HG03575 (cell line): ENCODE results near the gene HS6ST1.
"Not testable (repeated sequence)": the region's sequence is repeated elsewhere in the genome, so short reads cannot be mapped to it uniquely, and the experiment has no call there.

Source experiments
- ATAC-seq: cut with Tn5 transposase; IDR thresholded peaks from one replicate; pipeline ENCODE4 v1.9.1; 2021; ENCODE audit not compliant: unreplicated experiment, insufficient number of reproducible peaks, low FRiP score; ENCODE audit errors: extremely low read depth

The HS6ST1 gene

GRCh38 chr2:128324008-128324896 is 5.6 kb upstream of the HS6ST1 start:
- no peak for ATAC-seq

- no peak for ATAC-seq
Measured at GRCh38 chr2:128323555-128323931, 4.9 kb upstream of the HS6ST1 start.

- ATAC-seq = no peak
Measured at GRCh38 chr2:128322715-128323554, 4.3 kb upstream of the HS6ST1 start.

GRCh38 chr2:128321784-128322714 is 3.4 kb upstream of the HS6ST1 start:
- ATAC-seq = peak; percentile 22

DNA sequence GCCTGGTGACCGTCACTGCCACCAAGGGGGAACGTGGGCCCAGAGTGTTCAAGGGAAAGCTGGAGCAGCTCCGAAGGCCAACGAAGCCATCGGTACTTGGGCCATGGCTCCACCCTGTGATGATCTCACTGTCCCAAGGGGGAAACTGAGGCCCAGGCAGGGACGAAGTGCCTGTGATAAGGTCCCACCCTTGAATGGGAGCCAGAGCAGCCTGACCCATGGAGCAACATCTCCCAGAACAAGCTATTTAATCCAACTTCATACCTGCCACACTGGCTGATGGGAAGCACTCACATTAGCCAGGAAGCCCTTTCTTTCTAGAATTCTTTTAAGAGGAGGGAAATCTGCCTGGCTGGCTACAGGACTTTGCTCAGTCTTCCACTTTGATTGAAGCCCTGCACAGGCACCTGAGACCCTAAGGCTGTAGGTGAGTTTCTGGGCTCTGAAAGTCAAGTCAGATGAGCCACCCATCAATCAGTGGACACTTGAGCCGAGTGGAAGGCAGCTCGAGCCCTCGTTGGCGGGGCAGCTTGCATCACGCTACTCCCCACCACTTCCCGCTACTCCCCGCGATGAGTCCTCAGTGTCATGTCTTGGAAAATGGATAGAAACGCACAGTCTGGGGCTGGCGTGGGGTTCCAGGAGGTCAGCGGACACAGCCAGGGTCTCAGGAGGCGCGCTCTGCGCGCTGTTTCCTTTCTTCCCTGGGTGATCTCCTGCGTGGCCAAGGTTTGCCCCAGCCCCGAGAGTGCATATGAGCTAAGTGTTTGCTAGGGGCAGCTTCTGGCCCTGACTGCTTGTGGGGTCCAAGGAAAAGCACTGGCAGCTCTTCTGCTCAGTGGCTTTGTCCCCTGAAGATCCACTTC is 2.5 kb upstream of the HS6ST1 start:
- no peak for ATAC-seq

- no peak for ATAC-seq
Measured at GRCh38 chr2:128320192-128320905, 1.7 kb upstream of the HS6ST1 start.

DNA sequence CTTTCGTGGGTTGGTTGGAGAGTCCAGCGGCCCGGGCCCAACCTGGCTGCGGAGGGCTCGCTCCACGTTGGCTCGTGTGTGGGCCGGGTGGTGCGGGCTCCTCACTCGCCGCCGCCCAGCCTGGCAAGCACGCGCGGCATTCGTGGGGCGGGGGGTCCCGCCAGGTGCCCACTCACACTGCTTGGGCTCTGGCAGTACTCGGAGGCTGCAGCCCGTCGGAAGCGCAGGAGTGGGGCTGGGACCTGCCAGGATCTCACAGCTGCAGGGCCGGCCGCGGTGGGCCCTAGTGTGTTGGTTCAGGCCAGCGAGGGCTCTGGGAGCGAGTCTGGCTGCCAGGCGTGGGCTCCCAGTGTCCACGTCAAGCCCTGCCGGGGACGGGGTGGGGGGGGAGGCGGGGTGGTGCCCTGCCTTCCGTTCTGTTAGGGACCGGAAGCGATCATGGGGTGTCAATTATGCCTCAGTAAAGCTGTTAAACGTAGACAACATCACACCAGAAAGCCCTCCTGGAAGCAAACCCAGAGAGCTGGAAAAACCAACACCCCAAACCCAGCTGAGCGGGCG is 1.0 kb upstream of the HS6ST1 start:
- no peak for ATAC-seq

GRCh38 chr2:128318245-128318644 is 423 bp downstream of the HS6ST1 start:
- not testable (repeated sequence) for ATAC-seq

- ATAC-seq = not testable (repeated sequence)
Measured at GRCh38 chr2:128317899-128318225, 806 bp downstream of the HS6ST1 start.

GRCh38 chr2:128317181-128317898 is 1.3 kb downstream of the HS6ST1 start:
- ATAC-seq = peak; percentile 28

DNA sequence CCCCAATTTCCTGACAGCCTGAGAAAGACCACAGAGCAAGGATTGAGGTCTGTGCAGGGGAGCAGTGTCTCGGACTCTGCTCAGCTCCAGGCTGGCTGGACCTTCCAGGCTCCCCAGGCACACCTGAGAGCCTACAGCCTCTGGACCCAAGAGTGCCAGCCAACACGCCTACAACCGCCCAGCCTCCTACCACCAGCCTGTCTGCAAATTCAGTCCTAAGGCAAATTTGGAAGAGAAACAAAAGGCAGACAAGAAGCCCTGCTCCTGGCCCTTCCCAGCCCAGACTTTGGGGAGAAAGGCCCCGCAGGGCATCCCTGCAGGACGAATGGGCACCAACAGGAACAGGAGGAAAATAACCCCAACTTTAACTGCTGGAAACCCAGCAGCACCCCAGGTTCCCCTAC is 1.9 kb downstream of the HS6ST1 start:
- ATAC-seq = no peak

GRCh38 chr2:128315829-128316776 is 2.6 kb downstream of the HS6ST1 start:
- no peak for ATAC-seq

GRCh38 chr2:128315122-128315828 is 3.4 kb downstream of the HS6ST1 start:
- no peak for ATAC-seq

DNA sequence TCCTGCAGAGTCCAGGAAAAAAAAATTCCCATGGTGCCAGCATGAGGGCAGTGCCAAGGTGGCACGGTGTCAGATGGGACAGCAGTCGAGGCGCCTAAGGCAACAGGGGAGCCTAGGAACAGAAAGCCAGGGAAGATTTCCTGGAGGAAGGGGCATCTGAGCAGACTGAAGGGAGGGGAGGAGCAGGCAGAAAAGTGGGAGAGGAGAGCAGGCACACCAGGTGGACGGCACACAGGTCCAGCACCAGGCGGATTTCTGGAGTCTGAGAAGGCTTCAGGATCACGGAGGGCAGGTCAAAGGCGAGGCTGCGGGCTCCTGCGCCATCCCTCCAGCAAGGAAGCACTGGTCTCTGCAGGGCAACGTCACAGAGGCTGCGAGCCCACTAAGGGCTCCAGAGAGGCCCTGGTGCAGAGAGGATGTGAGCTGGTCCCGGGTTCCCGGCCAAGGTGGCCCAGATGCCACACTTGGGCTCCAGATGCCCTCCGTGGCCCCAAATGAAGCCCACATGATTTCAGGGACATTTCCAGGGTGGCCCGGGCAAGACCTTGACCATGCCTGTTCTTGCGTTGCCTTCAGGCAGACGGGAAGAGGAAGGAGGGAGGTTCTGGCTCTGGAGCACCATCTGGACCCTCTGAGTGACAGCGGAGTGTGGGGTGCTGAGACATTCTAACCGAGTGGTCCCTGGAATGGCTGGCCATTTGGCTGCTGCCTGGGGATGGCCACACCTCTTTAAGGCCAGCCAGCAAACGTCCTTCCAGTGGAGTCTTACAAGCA is 4.1 kb downstream of the HS6ST1 start:
- no peak for ATAC-seq
